Mesendoderm (in vitro differentiated cells): ENCODE data around the gene GRIK4.
A peak's percentile ranks its signal among the peaks of the same experiment; 100 is the strongest.

Source experiments
- DNase-seq: peaks from one replicate; pipeline ENCODE4 v3.0.0; 2013
- H2AK5ac ChIP-seq: 2 replicates; pipeline ENCODE4 v1.6.1; 2013; ENCODE audit warnings: low read length, inconsistent platforms
- H2BK120ac ChIP-seq: 2 replicates; pipeline ENCODE4 v1.6.1; 2013; ENCODE audit warnings: low read depth, mild to moderate bottlenecking, low read length, moderate library complexity, mixed read lengths
- H2BK15ac ChIP-seq: replicated peaks from 2 replicates; pipeline ENCODE4 v1.6.1; 2013; ENCODE audit warnings: low read depth, mild to moderate bottlenecking, moderate library complexity
- H2BK5ac ChIP-seq: 2 replicates; pipeline ENCODE4 v1.6.1; 2013; ENCODE audit warnings: low read length, inconsistent platforms
- H3K18ac ChIP-seq: 2 replicates; pipeline ENCODE4 v1.6.1; 2013; ENCODE audit warnings: mild to moderate bottlenecking, low read length, mixed read lengths
- H3K23ac ChIP-seq: one replicate; pipeline ENCODE4 v1.6.1; 2013; ENCODE audit warnings: low read length
- H3K27ac ChIP-seq: 2 replicates; pipeline ENCODE4 v1.5.1; 2013; ENCODE audit warnings: low read depth, mild to moderate bottlenecking, inconsistent platforms, low read length, moderate library complexity
- H3K27me3 ChIP-seq: 2 replicates; pipeline ENCODE4 v1.6.1; 2013; ENCODE audit warnings: low read length, control low read depth, mild to moderate bottlenecking, inconsistent platforms; ENCODE audit not compliant: insufficient read depth, poor library complexity
- H3K36me3 ChIP-seq: 2 replicates; pipeline ENCODE4 v1.6.1; 2013; ENCODE audit warnings: low read length, inconsistent platforms; ENCODE audit not compliant: control insufficient read depth, insufficient read depth
- H3K4ac ChIP-seq: one replicate; pipeline ENCODE4 v1.6.1; 2013; ENCODE audit warnings: low read depth, mild to moderate bottlenecking, low read length, moderate library complexity
- H3K4me1 ChIP-seq: 2 replicates; pipeline ENCODE4 v1.6.1; 2013; ENCODE audit warnings: low read depth, low read length, inconsistent platforms; ENCODE audit not compliant: control insufficient read depth
- H3K4me2 ChIP-seq: 2 replicates; pipeline ENCODE4 v1.6.1; 2013; ENCODE audit warnings: low read length
- H3K4me3 ChIP-seq: 2 replicates; pipeline ENCODE4 v1.5.1; 2013; ENCODE audit warnings: mild to moderate bottlenecking, low read length
- H3K56ac ChIP-seq: one replicate; pipeline ENCODE4 v1.6.1; 2013; ENCODE audit warnings: low read length
- H3K79me1 ChIP-seq: 2 replicates; pipeline ENCODE4 v1.6.1; 2013; ENCODE audit warnings: low read length, inconsistent platforms
- H3K79me2 ChIP-seq: 2 replicates; pipeline ENCODE4 v1.6.1; 2013; ENCODE audit warnings: mild to moderate bottlenecking, low read length; ENCODE audit not compliant: control insufficient read depth, insufficient read depth
- H3K9ac ChIP-seq: 2 replicates; pipeline ENCODE4 v1.6.1; 2013; ENCODE audit warnings: low read length, inconsistent platforms
- H4K5ac ChIP-seq: one replicate; pipeline ENCODE4 v1.6.1; 2013; ENCODE audit warnings: low read length
- H4K8ac ChIP-seq: one replicate; pipeline ENCODE4 v1.6.1; 2013; ENCODE audit warnings: low read depth, mild to moderate bottlenecking, control low read depth, low read length, moderate library complexity
- WGBS: extraction: QIAGEN DNeasy Blood & Tissue Kit; methylation state at CpG from one replicate; pipeline ENCODE4 v1.1.7; 2013; ENCODE audit warnings: low lambda C conversion rate, missing lambda C conversion rate; ENCODE audit not compliant: insufficient coverage; ENCODE audit errors: extremely low coverage; 5-methylcytosine and 5-hydroxymethylcytosine counted together

Gene GRIK4

GRCh38 chr11:120959189-120959588 is 447.6 kb downstream of the GRIK4 start:
- H2BK120ac ChIP-seq: no peak overlapping the region
- H3K27me3 ChIP-seq: no peaks in the 10 kb centered on the region
- WGBS: no CpG with 5 or more reads among the region's 3 CpGs
- no peak overlapping the region for H3K18ac ChIP-seq
- H3K79me1 ChIP-seq: no peaks in the 10 kb centered on the region
- no peaks in the 10 kb centered on the region for H3K36me3 ChIP-seq
- no peak overlapping the region for H3K4me3 ChIP-seq
- H3K23ac ChIP-seq: no peak overlapping the region
- H2BK5ac ChIP-seq: no peak overlapping the region
- H3K4me1 ChIP-seq: peaks cover 12% of the 10 kb centered on the region
- H4K5ac ChIP-seq: no peak overlapping the region
- no peak overlapping the region for H3K4ac ChIP-seq
- no peak overlapping the region for H3K4me2 ChIP-seq
- no peak overlapping the region for H3K27ac ChIP-seq
- H4K8ac ChIP-seq: no peak overlapping the region
- no peak overlapping the region for H3K9ac ChIP-seq
- H2AK5ac ChIP-seq: no peak overlapping the region
- no peak overlapping the region for H2BK15ac ChIP-seq
- H3K56ac ChIP-seq: no peak overlapping the region
- DNase-seq: no peak
- H3K79me2 ChIP-seq: no peaks in the 10 kb centered on the region

- no peaks in the 10 kb centered on the region for H3K4me1 ChIP-seq
- H2BK15ac ChIP-seq: no peak overlapping the region
- H3K9ac ChIP-seq: no peak overlapping the region
- H3K79me1 ChIP-seq: no peaks in the 10 kb centered on the region
- no peak overlapping the region for H3K4me2 ChIP-seq
- H3K36me3 ChIP-seq: no peaks in the 10 kb centered on the region
- no peaks in the 10 kb centered on the region for H3K27me3 ChIP-seq
- no peak overlapping the region for H3K27ac ChIP-seq
- no peak overlapping the region for H2BK5ac ChIP-seq
- H4K5ac ChIP-seq: no peak overlapping the region
- no peak overlapping the region for H3K23ac ChIP-seq
- no peak overlapping the region for H2BK120ac ChIP-seq
- no CpG with 5 or more reads among the region's 1 CpG for WGBS
- H3K18ac ChIP-seq: no peak overlapping the region
- H3K56ac ChIP-seq: no peak overlapping the region
- H3K4ac ChIP-seq: no peak overlapping the region
- H3K79me2 ChIP-seq: no peaks in the 10 kb centered on the region
- H3K4me3 ChIP-seq: no peak overlapping the region
- no peak for DNase-seq
- H2AK5ac ChIP-seq: no peak overlapping the region
- H4K8ac ChIP-seq: no peak overlapping the region
Observed at GRCh38 chr11:120964857-120965256, 453.3 kb downstream of the GRIK4 start.

GRCh38 chr11:120966840-120967239 is 455.3 kb downstream of the GRIK4 start:
- Histone ChIP-seq H3K4ac (no peak overlapping the region), H3K79me1 (no peaks in the 10 kb centered on the region), H3K4me1 (no peaks in the 10 kb centered on the region), H3K27me3 (no peaks in the 10 kb centered on the region), H3K27ac (no peak overlapping the region), H4K5ac (no peak overlapping the region), H2BK15ac (no peak overlapping the region), H2BK5ac (no peak overlapping the region), H3K9ac (no peak overlapping the region), H4K8ac (no peak overlapping the region), H2BK120ac (no peak overlapping the region), H3K18ac (no peak overlapping the region), H3K79me2 (no peaks in the 10 kb centered on the region), H3K36me3 (no peaks in the 10 kb centered on the region), H3K4me2 (no peak overlapping the region), H2AK5ac (no peak overlapping the region), H3K23ac (no peak overlapping the region), H3K56ac (no peak overlapping the region), H3K4me3 (no peak overlapping the region)
- no peak for DNase-seq
- WGBS: no CpG with 5 or more reads among the region's 14 CpGs

GRCh38 chr11:120969993-120970392 is 458.4 kb downstream of the GRIK4 start:
- Histone ChIP-seq H4K8ac (no peak overlapping the region), H2BK5ac (no peak overlapping the region), H3K9ac (no peak overlapping the region), H3K4ac (no peak overlapping the region), H3K36me3 (no peaks in the 10 kb centered on the region), H2BK120ac (no peak overlapping the region), H3K4me2 (no peak overlapping the region), H2AK5ac (no peak overlapping the region), H3K23ac (no peak overlapping the region), H3K4me3 (no peak overlapping the region), H3K18ac (no peak overlapping the region), H4K5ac (no peak overlapping the region), H3K27ac (no peak overlapping the region), H2BK15ac (no peak overlapping the region), H3K79me1 (no peaks in the 10 kb centered on the region), H3K4me1 (peaks cover 2% of the 10 kb centered on the region), H3K27me3 (no peaks in the 10 kb centered on the region), H3K79me2 (no peaks in the 10 kb centered on the region), H3K56ac (no peak overlapping the region)
- no CpG with 5 or more reads among the region's 6 CpGs for WGBS
- no peak for DNase-seq

GRCh38 chr11:120971825-120972224 is 460.3 kb downstream of the GRIK4 start:
- H3K4me3 ChIP-seq: no peak overlapping the region
- H4K8ac ChIP-seq: no peak overlapping the region
- no peak overlapping the region for H3K9ac ChIP-seq
- H3K79me2 ChIP-seq: no peaks in the 10 kb centered on the region
- no peak overlapping the region for H3K23ac ChIP-seq
- H4K5ac ChIP-seq: no peak overlapping the region
- no peak overlapping the region for H2BK5ac ChIP-seq
- H3K36me3 ChIP-seq: no peaks in the 10 kb centered on the region
- no peak overlapping the region for H3K18ac ChIP-seq
- no peak for DNase-seq
- no peak overlapping the region for H3K4me2 ChIP-seq
- H3K79me1 ChIP-seq: no peaks in the 10 kb centered on the region
- H2BK120ac ChIP-seq: peak overlapping the region; percentile 35
- peaks cover 5% of the 10 kb centered on the region for H3K4me1 ChIP-seq
- H3K56ac ChIP-seq: no peak overlapping the region
- no peak overlapping the region for H3K4ac ChIP-seq
- H2AK5ac ChIP-seq: no peak overlapping the region
- no peak overlapping the region for H2BK15ac ChIP-seq
- H3K27me3 ChIP-seq: no peaks in the 10 kb centered on the region
- WGBS: no CpG with 5 or more reads among the region's 4 CpGs
- no peak overlapping the region for H3K27ac ChIP-seq

GRCh38 chr11:120972621-120973020 is 461.1 kb downstream of the GRIK4 start:
- no CpG with 5 or more reads among the region's 6 CpGs for WGBS
- Histone ChIP-seq H3K79me2 (no peaks in the 10 kb centered on the region), H3K4me2 (no peak overlapping the region)

More at GRCh38 chr11:120972621-120973020, 461.1 kb downstream of the GRIK4 start:
- peak overlapping the region; percentile 10 for H3K56ac ChIP-seq
- H3K4me1 ChIP-seq: peaks cover 5% of the 10 kb centered on the region
- no peak overlapping the region for H3K23ac ChIP-seq
- no peaks in the 10 kb centered on the region for H3K79me1 ChIP-seq
- H2BK15ac ChIP-seq: no peak overlapping the region
- H3K4ac ChIP-seq: no peak overlapping the region
- no peak for DNase-seq
- H3K9ac ChIP-seq: no peak overlapping the region
- no peak overlapping the region for H2AK5ac ChIP-seq
- no peaks in the 10 kb centered on the region for H3K27me3 ChIP-seq
- H3K27ac ChIP-seq: no peak overlapping the region
- H4K5ac ChIP-seq: no peak overlapping the region
- H3K36me3 ChIP-seq: no peaks in the 10 kb centered on the region
- H2BK5ac ChIP-seq: no peak overlapping the region
- no peak overlapping the region for H4K8ac ChIP-seq
- H2BK120ac ChIP-seq: no peak overlapping the region
- no peak overlapping the region for H3K18ac ChIP-seq
- H3K4me3 ChIP-seq: no peak overlapping the region
